Measurements from ENCODE around the gene MGAT4C.

The MGAT4C gene

DNA sequence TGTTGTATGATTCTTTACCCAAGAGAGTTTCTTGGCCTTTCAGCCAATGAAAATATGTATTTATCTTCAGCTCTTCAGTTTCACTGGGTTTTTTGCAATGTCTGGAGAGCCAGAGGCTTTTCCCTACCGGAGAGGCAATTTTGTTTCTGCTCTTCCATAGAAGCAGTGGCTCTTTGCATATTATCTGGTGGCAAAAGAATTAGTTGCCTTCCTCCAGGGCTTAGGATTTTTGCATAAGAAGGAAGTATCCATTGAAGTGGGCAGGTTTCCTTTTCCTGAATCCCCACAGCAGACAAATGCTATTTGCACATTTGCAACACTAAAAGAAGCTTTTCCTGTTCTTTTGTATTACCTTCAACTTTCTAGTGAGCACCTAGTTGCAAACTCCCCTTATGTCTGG is 306.9 kb downstream of the MGAT4C start:
- Mint-ChIP-seq H3K9me3 (no peaks in the 10 kb centered on the region), H3K27me3 (ENCODE audit: low read depth) (no peaks in the 10 kb centered on the region), H3K4me3 (no peak overlapping the region), H3K4me1 (ENCODE audit: low read depth) (no peaks in the 10 kb centered on the region), H3K27ac (no peak overlapping the region), H3K36me3 (ENCODE audit: low read depth) (no peaks in the 10 kb centered on the region)

DNA sequence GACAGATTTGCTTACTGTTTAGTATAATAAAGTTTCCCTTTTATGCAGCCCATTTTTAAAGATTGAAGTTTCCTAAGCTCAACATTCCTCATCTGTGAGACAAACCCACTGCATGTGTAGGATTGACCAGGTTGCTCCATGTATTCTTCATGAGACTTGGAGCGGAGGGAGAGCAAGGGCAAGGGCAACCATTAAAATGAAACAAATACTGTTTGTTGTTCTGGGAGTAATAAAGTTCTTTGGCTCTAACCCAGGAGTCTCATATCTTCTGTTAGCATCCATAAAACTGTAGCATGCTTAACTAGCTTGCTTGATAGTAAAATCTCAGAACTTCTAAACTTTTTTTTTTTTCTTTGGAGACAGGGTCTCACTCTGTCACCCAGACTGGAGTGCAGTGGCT is 307.9 kb downstream of the MGAT4C start:
- H3K4me3 Mint-ChIP-seq: no peak overlapping the region
- no peaks in the 10 kb centered on the region for H3K36me3 Mint-ChIP-seq (ENCODE audit: low read depth)
- H3K27ac Mint-ChIP-seq: no peak overlapping the region
- no peaks in the 10 kb centered on the region for H3K27me3 Mint-ChIP-seq (ENCODE audit: low read depth)
- H3K9me3 Mint-ChIP-seq: no peaks in the 10 kb centered on the region
- no peaks in the 10 kb centered on the region for H3K4me1 Mint-ChIP-seq (ENCODE audit: low read depth)

- H3K4me1 Mint-ChIP-seq (ENCODE audit: low read depth): no peaks in the 10 kb centered on the region
- H3K9me3 Mint-ChIP-seq: no peaks in the 10 kb centered on the region
These were observed 308.9 kb downstream of the MGAT4C start for GRCh38 chr12:85947286-85947685.

DNA sequence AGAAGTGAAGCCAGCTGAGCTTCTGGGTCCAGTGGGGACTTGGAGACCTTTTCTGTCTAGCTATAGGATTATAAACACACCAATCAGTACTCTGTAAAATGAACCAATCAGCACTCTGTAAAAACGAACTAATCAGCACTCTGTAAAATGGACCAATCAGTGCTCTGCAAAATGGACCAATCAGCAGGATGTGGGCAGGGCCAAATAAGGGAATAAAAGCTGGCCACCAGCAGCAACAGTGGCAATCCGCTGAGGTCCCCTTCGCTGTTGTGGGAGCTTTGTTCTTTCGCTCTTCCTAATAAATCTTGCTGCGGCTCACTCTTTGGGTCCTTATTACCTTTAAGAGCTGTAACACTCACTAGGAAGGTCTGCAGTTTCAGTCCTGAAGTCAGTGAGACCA is 309.8 kb downstream of the MGAT4C start:
- H3K36me3 Mint-ChIP-seq (ENCODE audit: low read depth): no peaks in the 10 kb centered on the region
- H3K9me3 Mint-ChIP-seq: no peaks in the 10 kb centered on the region
- no peaks in the 10 kb centered on the region for H3K4me1 Mint-ChIP-seq (ENCODE audit: low read depth)
- H3K27me3 Mint-ChIP-seq (ENCODE audit: low read depth): no peaks in the 10 kb centered on the region
- H3K27ac Mint-ChIP-seq: no peak overlapping the region
- H3K4me3 Mint-ChIP-seq: no peak overlapping the region

More at GRCh38 chr12:85947286-85947685, 308.9 kb downstream of the MGAT4C start:
- no peak overlapping the region for H3K27ac Mint-ChIP-seq
- no peaks in the 10 kb centered on the region for H3K36me3 Mint-ChIP-seq (ENCODE audit: low read depth)
- H3K27me3 Mint-ChIP-seq (ENCODE audit: low read depth): no peaks in the 10 kb centered on the region
- no peak overlapping the region for H3K4me3 Mint-ChIP-seq

DNA sequence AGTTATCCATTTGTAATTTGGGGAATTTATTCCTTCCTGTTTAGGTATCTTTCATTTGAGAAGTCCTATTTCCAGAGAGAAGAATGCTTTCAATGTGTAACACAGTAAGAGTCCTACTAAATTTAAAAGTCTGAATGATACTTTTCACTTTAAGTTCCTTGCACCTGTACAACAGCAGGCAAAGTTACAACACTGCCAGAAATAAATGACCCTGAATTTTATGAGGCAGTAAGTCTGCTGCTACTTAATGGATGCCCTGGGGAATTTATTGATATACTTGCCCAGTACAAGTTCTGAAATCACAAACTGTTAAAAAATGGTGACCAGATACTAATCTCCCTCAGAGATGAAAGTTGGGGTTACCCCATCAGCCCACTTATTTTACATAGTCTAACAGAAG is 329.0 kb downstream of the MGAT4C start:
- H3K4me1 Mint-ChIP-seq (ENCODE audit: low read depth): no peaks in the 10 kb centered on the region
- H3K27me3 Mint-ChIP-seq (ENCODE audit: low read depth): no peaks in the 10 kb centered on the region
- H3K27ac Mint-ChIP-seq: no peak overlapping the region
- no peaks in the 10 kb centered on the region for H3K36me3 Mint-ChIP-seq (ENCODE audit: low read depth)
- H3K4me3 Mint-ChIP-seq: no peak overlapping the region
- no peaks in the 10 kb centered on the region for H3K9me3 Mint-ChIP-seq

- H3K27ac Mint-ChIP-seq: no peak overlapping the region
- H3K36me3 Mint-ChIP-seq (ENCODE audit: low read depth): no peaks in the 10 kb centered on the region
- no peak overlapping the region for H3K4me3 Mint-ChIP-seq
- H3K4me1 Mint-ChIP-seq (ENCODE audit: low read depth): no peaks in the 10 kb centered on the region
- H3K27me3 Mint-ChIP-seq (ENCODE audit: low read depth): no peaks in the 10 kb centered on the region
- H3K9me3 Mint-ChIP-seq: no peaks in the 10 kb centered on the region
These were observed 332.3 kb downstream of the MGAT4C start for GRCh38 chr12:85923767-85924331.

- Mint-ChIP-seq H3K9me3 (no peaks in the 10 kb centered on the region), H3K4me3 (no peak overlapping the region), H3K36me3 (ENCODE audit: low read depth) (no peaks in the 10 kb centered on the region), H3K27me3 (ENCODE audit: low read depth) (no peaks in the 10 kb centered on the region), H3K27ac (no peak overlapping the region), H3K4me1 (ENCODE audit: low read depth) (no peaks in the 10 kb centered on the region)
These were observed 335.8 kb downstream of the MGAT4C start for GRCh38 chr12:85920324-85920947.

Measured in T-helper 1 cell treated with Interleukin-12 subunit alpha and Interleukin-12 subunit beta and Interleukin-4 antibody, amounts not matched to agents 30 μg/mL and 1 μg/mL, for 36 hours (primary cell).